Neural progenitor cell (in vitro differentiated cells): ENCODE data around the gene KLHL10. TPM values are rescaled to one million over a fixed set of nuclear protein-coding genes. Genes with fewer than 3 reads are reported as not detected.

Source experiments
- DNase-seq: peaks from one replicate; pipeline ENCODE4 v3.0.0-alpha.2; 2016; ENCODE audit warnings: low spot score
- H2AFZ ChIP-seq: fragments of 200-600 bp; sonication (generic); replicated peaks from 2 replicates; pipeline ENCODE4 v1.6.1; 2016; ENCODE audit warnings: antibody characterized with exemption
- H3F3A ChIP-seq: fragments of 200-600 bp; sonication (generic); 2 replicates; pipeline ENCODE4 v1.6.1; 2016; ENCODE audit warnings: antibody characterized with exemption, low read depth
- H3K27ac ChIP-seq: fragments of 200-600 bp; sonication (generic); 2 replicates; pipeline ENCODE4 v1.5.1; 2016; ENCODE audit warnings: mild to moderate bottlenecking
- H3K27me3 ChIP-seq: fragments of 200-600 bp; sonication (generic); 2 replicates; pipeline ENCODE4 v1.6.1; 2016; ENCODE audit warnings: mild to moderate bottlenecking, moderate library complexity
- H3K36me3 ChIP-seq: fragments of 200-600 bp; sonication (generic); 2 replicates; pipeline ENCODE4 v1.5.1; 2016
- H3K4me1 ChIP-seq: fragments of 200-600 bp; sonication (generic); 2 replicates; pipeline ENCODE4 v1.6.1; 2016; ENCODE audit warnings: mixed run types
- H3K4me2 ChIP-seq: fragments of 200-600 bp; sonication (generic); 2 replicates; pipeline ENCODE4 v1.6.1; 2016
- H3K4me3 ChIP-seq: fragments of 200-600 bp; sonication (generic); 2 replicates; pipeline ENCODE4 v1.5.1; 2016
- H3K79me2 ChIP-seq: fragments of 200-600 bp; sonication (generic); 2 replicates; pipeline ENCODE4 v1.6.1; 2016; ENCODE audit warnings: low read depth
- H3K9ac ChIP-seq: fragments of 200-600 bp; sonication (generic); 2 replicates; pipeline ENCODE4 v1.6.1; 2016
- H3K9me3 ChIP-seq: fragments of 200-600 bp; sonication (generic); 2 replicates; pipeline ENCODE4 v1.5.1; 2016; ENCODE audit warnings: low read depth
- H4K20me1 ChIP-seq: fragments of 200-600 bp; sonication (generic); 2 replicates; pipeline ENCODE4 v1.6.1; 2016; ENCODE audit warnings: low read depth
- H3K27ac Mint-ChIP-seq: 3 replicates; pipeline ENCODE4 v1.8.0; 2021; ENCODE audit warnings: mixed read lengths
- H3K27me3 Mint-ChIP-seq: 2 replicates; pipeline ENCODE4 v1.8.0; 2022; ENCODE audit warnings: low read depth, mild to moderate bottlenecking, inconsistent platforms, moderate library complexity, mixed read lengths; ENCODE audit not compliant: insufficient read depth
- H3K36me3 Mint-ChIP-seq: 3 replicates; pipeline ENCODE4 v1.8.0; 2021; ENCODE audit warnings: mixed read lengths
- H3K4me1 Mint-ChIP-seq: 3 replicates; pipeline ENCODE4 v1.8.0; 2021; ENCODE audit warnings: mixed read lengths
- H3K4me3 Mint-ChIP-seq: 3 replicates; pipeline ENCODE4 v1.8.0; 2021; ENCODE audit warnings: mild to moderate bottlenecking, moderate library complexity, mixed read lengths
- H3K9me3 Mint-ChIP-seq: 3 replicates; pipeline ENCODE4 v1.8.0; 2020; ENCODE audit warnings: mixed read lengths
- EZH2 ChIP-seq: fragments of 200-600 bp; sonication (generic); IDR thresholded peaks from 2 replicates; pipeline ENCODE4 v1.6.1; 2017; ENCODE audit warnings: antibody characterized with exemption, mild to moderate bottlenecking, moderate library complexity
- EZH2phosphoT487 ChIP-seq: fragments of 200-600 bp; sonication (generic); IDR thresholded peaks from 2 replicates; pipeline ENCODE4 v1.6.1; 2017; ENCODE audit warnings: antibody characterized with exemption
- total RNA-seq: library from RNA; depleted of rRNA; stranded (reverse); fragments of >200 nt; gene quantifications from 2 replicates; pipeline ENCODE4 v1.2.3, GENCODE V29; 2015; ENCODE audit warnings: low replicate concordance
- TF ChIP-seq, protein P1 (sequence below): fragments of 200-600 bp; sonication (generic); IDR thresholded peaks from 2 replicates; pipeline ENCODE4 v1.5.1; 2017; ENCODE audit warnings: antibody characterized with exemption, mild to moderate bottlenecking

The KLHL10 gene
- total RNA-seq, 1 donor from 2014 or later: 0.65 TPM

GRCh38 chr17:41892021-41892376, 54.4 kb downstream of the KLHL10 start:
- Mint-ChIP-seq H3K4me1 (peaks cover 10% of the 10 kb centered on the region), H3K27me3 (peaks cover 3% of the 10 kb centered on the region), H3K36me3 (peaks cover 39% of the 10 kb centered on the region), H3K9me3 (no peaks in the 10 kb centered on the region), H3K27ac (no peak overlapping the region), H3K4me3 (no peak overlapping the region)
- TF ChIP-seq EZH2phosphoT487: no peak
- no peak overlapping the region for H2AFZ ChIP-seq
- H3F3A ChIP-seq: peaks cover 15% of the 10 kb centered on the region
- H3K9ac ChIP-seq: no peak overlapping the region
- H3K27ac ChIP-seq: no peak overlapping the region
- peaks cover 6% of the 10 kb centered on the region for H3K79me2 ChIP-seq
- H3K9me3 ChIP-seq: no peaks in the 10 kb centered on the region
- peaks cover 12% of the 10 kb centered on the region for H3K36me3 ChIP-seq
- no peaks in the 10 kb centered on the region for H3K4me1 ChIP-seq
- H3K27me3 ChIP-seq: no peaks in the 10 kb centered on the region
- no peak overlapping the region for H3K4me3 ChIP-seq
- H3K4me2 ChIP-seq: no peak overlapping the region
- no peak for DNase-seq
- H4K20me1 ChIP-seq: peaks cover 7% of the 10 kb centered on the region

- Mint-ChIP-seq H3K36me3 (peaks cover 37% of the 10 kb centered on the region), H3K4me3 (no peak overlapping the region), H3K27ac (no peak overlapping the region), H3K9me3 (no peaks in the 10 kb centered on the region), H3K4me1 (peaks cover 10% of the 10 kb centered on the region), H3K27me3 (peaks cover 3% of the 10 kb centered on the region)
- H3K27me3 ChIP-seq: no peaks in the 10 kb centered on the region
- no peaks in the 10 kb centered on the region for H3K9me3 ChIP-seq
- peaks cover 8% of the 10 kb centered on the region for H4K20me1 ChIP-seq
- TF ChIP-seq, protein P1, sequence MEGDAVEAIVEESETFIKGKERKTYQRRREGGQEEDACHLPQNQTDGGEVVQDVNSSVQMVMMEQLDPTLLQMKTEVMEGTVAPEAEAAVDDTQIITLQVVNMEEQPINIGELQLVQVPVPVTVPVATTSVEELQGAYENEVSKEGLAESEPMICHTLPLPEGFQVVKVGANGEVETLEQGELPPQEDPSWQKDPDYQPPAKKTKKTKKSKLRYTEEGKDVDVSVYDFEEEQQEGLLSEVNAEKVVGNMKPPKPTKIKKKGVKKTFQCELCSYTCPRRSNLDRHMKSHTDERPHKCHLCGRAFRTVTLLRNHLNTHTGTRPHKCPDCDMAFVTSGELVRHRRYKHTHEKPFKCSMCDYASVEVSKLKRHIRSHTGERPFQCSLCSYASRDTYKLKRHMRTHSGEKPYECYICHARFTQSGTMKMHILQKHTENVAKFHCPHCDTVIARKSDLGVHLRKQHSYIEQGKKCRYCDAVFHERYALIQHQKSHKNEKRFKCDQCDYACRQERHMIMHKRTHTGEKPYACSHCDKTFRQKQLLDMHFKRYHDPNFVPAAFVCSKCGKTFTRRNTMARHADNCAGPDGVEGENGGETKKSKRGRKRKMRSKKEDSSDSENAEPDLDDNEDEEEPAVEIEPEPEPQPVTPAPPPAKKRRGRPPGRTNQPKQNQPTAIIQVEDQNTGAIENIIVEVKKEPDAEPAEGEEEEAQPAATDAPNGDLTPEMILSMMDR: no peak
- TF ChIP-seq EZH2phosphoT487: no peak
- TF ChIP-seq EZH2: no peak
- peaks cover 8% of the 10 kb centered on the region for H3F3A ChIP-seq
- H3K36me3 ChIP-seq: peaks cover 12% of the 10 kb centered on the region
- no peak overlapping the region for H3K27ac ChIP-seq
- H3K79me2 ChIP-seq: peaks cover 6% of the 10 kb centered on the region
- H2AFZ ChIP-seq: no peak overlapping the region
- no peaks in the 10 kb centered on the region for H3K4me1 ChIP-seq
- DNase-seq: no peak
- H3K4me2 ChIP-seq: no peak overlapping the region
- H3K4me3 ChIP-seq: no peak overlapping the region
- no peak overlapping the region for H3K9ac ChIP-seq
Measured at GRCh38 chr17:41893384-41893783, 55.8 kb downstream of the KLHL10 start.

GRCh38 chr17:41894791-41895331, 57.2 kb downstream of the KLHL10 start:
- TF ChIP-seq EZH2 (no peak), EZH2phosphoT487 (no peak)
- peaks cover 9% of the 10 kb centered on the region for H3K36me3 ChIP-seq
- peaks cover 6% of the 10 kb centered on the region for H3F3A ChIP-seq
- H3K9me3 ChIP-seq: no peaks in the 10 kb centered on the region
- H3K4me1 ChIP-seq: no peaks in the 10 kb centered on the region
- H3K4me3 ChIP-seq: no peak overlapping the region
- H3K27me3 ChIP-seq: no peaks in the 10 kb centered on the region
- H3K79me2 ChIP-seq: peaks cover 2% of the 10 kb centered on the region
- peaks cover 10% of the 10 kb centered on the region for H3K4me1 Mint-ChIP-seq
- no peak overlapping the region for H3K4me3 Mint-ChIP-seq
- peaks cover 6% of the 10 kb centered on the region for H3K27me3 Mint-ChIP-seq
- H3K27ac Mint-ChIP-seq: no peak overlapping the region
- no peaks in the 10 kb centered on the region for H3K9me3 Mint-ChIP-seq
- H3K27ac ChIP-seq: peak overlapping the region; percentile 46
- peaks cover 8% of the 10 kb centered on the region for H4K20me1 ChIP-seq
- H3K36me3 Mint-ChIP-seq: peaks cover 45% of the 10 kb centered on the region
- H3K4me2 ChIP-seq: no peak overlapping the region
- DNase-seq: no peak
- H3K9ac ChIP-seq: no peak overlapping the region
- H2AFZ ChIP-seq: no peak overlapping the region

- H3K9me3 Mint-ChIP-seq: no peaks in the 10 kb centered on the region
- peaks cover 6% of the 10 kb centered on the region for H3K27me3 Mint-ChIP-seq
- H3K4me2 ChIP-seq: no peak overlapping the region
- peaks cover 5% of the 10 kb centered on the region for H3F3A ChIP-seq
- H3K4me3 Mint-ChIP-seq: no peak overlapping the region
- H3K4me1 ChIP-seq: no peaks in the 10 kb centered on the region
- no peaks in the 10 kb centered on the region for H3K27me3 ChIP-seq
- peaks cover 6% of the 10 kb centered on the region for H3K36me3 ChIP-seq
- H3K9me3 ChIP-seq: no peaks in the 10 kb centered on the region
- DNase-seq: no peak
- no peak overlapping the region for H2AFZ ChIP-seq
- peak overlapping the region; percentile 4 for H3K27ac Mint-ChIP-seq
- H3K9ac ChIP-seq: no peak overlapping the region
- H3K27ac ChIP-seq: no peak overlapping the region
- H3K4me3 ChIP-seq: no peak overlapping the region
- no peak for TF ChIP-seq EZH2phosphoT487
- TF ChIP-seq, protein P1: no peak
- no peak for TF ChIP-seq EZH2
- H4K20me1 ChIP-seq: peaks cover 8% of the 10 kb centered on the region
- H3K79me2 ChIP-seq: no peaks in the 10 kb centered on the region
- peaks cover 43% of the 10 kb centered on the region for H3K36me3 Mint-ChIP-seq
- H3K4me1 Mint-ChIP-seq: peaks cover 10% of the 10 kb centered on the region
Measured at GRCh38 chr17:41895617-41896016, 58.0 kb downstream of the KLHL10 start.
